Neural progenitor cell (in vitro differentiated cells): ENCODE measurements around the gene GNAQ. TPM values are rescaled to one million over a fixed set of nuclear protein-coding genes. Genes with fewer than 3 reads are reported as not detected.

Source experiments
- DNase-seq: peaks from one replicate; pipeline ENCODE4 v3.0.0-alpha.2; 2016; ENCODE audit warnings: low spot score
- H2AFZ ChIP-seq: fragments of 200-600 bp; sonication (generic); replicated peaks from 2 replicates; pipeline ENCODE4 v1.6.1; 2016; ENCODE audit warnings: antibody characterized with exemption
- H3F3A ChIP-seq: fragments of 200-600 bp; sonication (generic); 2 replicates; pipeline ENCODE4 v1.6.1; 2016; ENCODE audit warnings: antibody characterized with exemption, low read depth
- H3K27ac ChIP-seq: fragments of 200-600 bp; sonication (generic); 2 replicates; pipeline ENCODE4 v1.5.1; 2016; ENCODE audit warnings: mild to moderate bottlenecking
- H3K27me3 ChIP-seq: fragments of 200-600 bp; sonication (generic); 2 replicates; pipeline ENCODE4 v1.6.1; 2016; ENCODE audit warnings: mild to moderate bottlenecking, moderate library complexity
- H3K36me3 ChIP-seq: fragments of 200-600 bp; sonication (generic); 2 replicates; pipeline ENCODE4 v1.5.1; 2016
- H3K4me1 ChIP-seq: fragments of 200-600 bp; sonication (generic); 2 replicates; pipeline ENCODE4 v1.6.1; 2016; ENCODE audit warnings: mixed run types
- H3K4me2 ChIP-seq: fragments of 200-600 bp; sonication (generic); 2 replicates; pipeline ENCODE4 v1.6.1; 2016
- H3K4me3 ChIP-seq: fragments of 200-600 bp; sonication (generic); 2 replicates; pipeline ENCODE4 v1.5.1; 2016
- H3K79me2 ChIP-seq: fragments of 200-600 bp; sonication (generic); 2 replicates; pipeline ENCODE4 v1.6.1; 2016; ENCODE audit warnings: low read depth
- H3K9ac ChIP-seq: fragments of 200-600 bp; sonication (generic); 2 replicates; pipeline ENCODE4 v1.6.1; 2016
- H3K9me3 ChIP-seq: fragments of 200-600 bp; sonication (generic); 2 replicates; pipeline ENCODE4 v1.5.1; 2016; ENCODE audit warnings: low read depth
- H4K20me1 ChIP-seq: fragments of 200-600 bp; sonication (generic); 2 replicates; pipeline ENCODE4 v1.6.1; 2016; ENCODE audit warnings: low read depth
- H3K27ac Mint-ChIP-seq: 3 replicates; pipeline ENCODE4 v1.8.0; 2021; ENCODE audit warnings: mixed read lengths
- H3K27me3 Mint-ChIP-seq: 2 replicates; pipeline ENCODE4 v1.8.0; 2022; ENCODE audit warnings: low read depth, mild to moderate bottlenecking, inconsistent platforms, moderate library complexity, mixed read lengths; ENCODE audit not compliant: insufficient read depth
- H3K36me3 Mint-ChIP-seq: 3 replicates; pipeline ENCODE4 v1.8.0; 2021; ENCODE audit warnings: mixed read lengths
- H3K4me1 Mint-ChIP-seq: 3 replicates; pipeline ENCODE4 v1.8.0; 2021; ENCODE audit warnings: mixed read lengths
- H3K4me3 Mint-ChIP-seq: 3 replicates; pipeline ENCODE4 v1.8.0; 2021; ENCODE audit warnings: mild to moderate bottlenecking, moderate library complexity, mixed read lengths
- H3K9me3 Mint-ChIP-seq: 3 replicates; pipeline ENCODE4 v1.8.0; 2020; ENCODE audit warnings: mixed read lengths
- CTCF ChIP-seq: fragments of 200-600 bp; sonication (generic); IDR thresholded peaks from 2 replicates; pipeline ENCODE4 v1.5.1; 2017; ENCODE audit warnings: antibody characterized with exemption, mild to moderate bottlenecking
- EZH2 ChIP-seq: fragments of 200-600 bp; sonication (generic); IDR thresholded peaks from 2 replicates; pipeline ENCODE4 v1.6.1; 2017; ENCODE audit warnings: antibody characterized with exemption, mild to moderate bottlenecking, moderate library complexity
- EZH2phosphoT487 ChIP-seq: fragments of 200-600 bp; sonication (generic); IDR thresholded peaks from 2 replicates; pipeline ENCODE4 v1.6.1; 2017; ENCODE audit warnings: antibody characterized with exemption
- total RNA-seq: library from RNA; depleted of rRNA; stranded (reverse); fragments of >200 nt; gene quantifications from 2 replicates; pipeline ENCODE4 v1.2.3, GENCODE V29; 2015; ENCODE audit warnings: low replicate concordance

The GNAQ gene
- total RNA-seq, 1 donor from 2014 or later: 87.9 TPM

GRCh38 chr9:77975036-77975435 is 56.6 kb downstream of the GNAQ start:
- Histone ChIP-seq H3K79me2 (peaks cover 100% of the 10 kb centered on the region), H3K9ac (no peak overlapping the region), H3K27me3 (no peaks in the 10 kb centered on the region), H3K9me3 (no peaks in the 10 kb centered on the region), H3K4me1 (peaks cover 37% of the 10 kb centered on the region), H4K20me1 (peaks cover 58% of the 10 kb centered on the region), H3K36me3 (no peaks in the 10 kb centered on the region), H3F3A (peaks cover 4% of the 10 kb centered on the region), H2AFZ (no peak overlapping the region), H3K4me2 (no peak overlapping the region), H3K4me3 (no peak overlapping the region), H3K27ac (no peak overlapping the region)
- peaks cover 23% of the 10 kb centered on the region for H3K36me3 Mint-ChIP-seq
- H3K4me1 Mint-ChIP-seq: peaks cover 18% of the 10 kb centered on the region
- H3K27ac Mint-ChIP-seq: no peak overlapping the region
- no peak for TF ChIP-seq CTCF
- TF ChIP-seq EZH2phosphoT487: no peak
- no peak for TF ChIP-seq EZH2
- no peak for DNase-seq
- H3K4me3 Mint-ChIP-seq: no peak overlapping the region
- H3K27me3 Mint-ChIP-seq: no peaks in the 10 kb centered on the region
- H3K9me3 Mint-ChIP-seq: peaks cover 23% of the 10 kb centered on the region

GRCh38 chr9:77974434-77974833 is 57.2 kb downstream of the GNAQ start:
- Histone ChIP-seq H3K9ac (no peak overlapping the region), H3K9me3 (no peaks in the 10 kb centered on the region), H3K4me1 (peaks cover 32% of the 10 kb centered on the region), H4K20me1 (peaks cover 52% of the 10 kb centered on the region), H3K4me2 (no peak overlapping the region), H3F3A (peaks cover 4% of the 10 kb centered on the region), H2AFZ (no peak overlapping the region), H3K4me3 (no peak overlapping the region), H3K79me2 (peaks cover 100% of the 10 kb centered on the region), H3K27ac (no peak overlapping the region), H3K36me3 (no peaks in the 10 kb centered on the region), H3K27me3 (no peaks in the 10 kb centered on the region)
- H3K36me3 Mint-ChIP-seq: peaks cover 23% of the 10 kb centered on the region
- TF ChIP-seq EZH2 (no peak), CTCF (no peak), EZH2phosphoT487 (no peak)
- H3K9me3 Mint-ChIP-seq: peaks cover 23% of the 10 kb centered on the region
- no peak overlapping the region for H3K4me3 Mint-ChIP-seq
- no peak for DNase-seq
- no peaks in the 10 kb centered on the region for H3K27me3 Mint-ChIP-seq
- H3K4me1 Mint-ChIP-seq: peaks cover 14% of the 10 kb centered on the region
- H3K27ac Mint-ChIP-seq: no peak overlapping the region

- no peaks in the 10 kb centered on the region for H3F3A ChIP-seq
- H3K36me3 Mint-ChIP-seq: peaks cover 41% of the 10 kb centered on the region
- no peak overlapping the region for H3K4me2 ChIP-seq
- no peak overlapping the region for H3K27ac ChIP-seq
- H2AFZ ChIP-seq: no peak overlapping the region
- H3K27me3 ChIP-seq: no peaks in the 10 kb centered on the region
- H3K4me1 ChIP-seq: peaks cover 12% of the 10 kb centered on the region
- no peak overlapping the region for H3K4me3 Mint-ChIP-seq
- TF ChIP-seq CTCF (no peak), EZH2 (no peak), EZH2phosphoT487 (no peak)
- peaks cover 37% of the 10 kb centered on the region for H3K9me3 Mint-ChIP-seq
- H3K27ac Mint-ChIP-seq: no peak overlapping the region
- H3K36me3 ChIP-seq: no peaks in the 10 kb centered on the region
- H4K20me1 ChIP-seq: peaks cover 48% of the 10 kb centered on the region
- peaks cover 100% of the 10 kb centered on the region for H3K79me2 ChIP-seq
- H3K4me3 ChIP-seq: no peak overlapping the region
- no peaks in the 10 kb centered on the region for H3K4me1 Mint-ChIP-seq
- no peaks in the 10 kb centered on the region for H3K27me3 Mint-ChIP-seq
- DNase-seq: no peak
- no peaks in the 10 kb centered on the region for H3K9me3 ChIP-seq
- no peak overlapping the region for H3K9ac ChIP-seq
Measured at GRCh38 chr9:77969083-77969482, 62.5 kb downstream of the GNAQ start.
